Suprapubic skin (tissue), 4 donors: ENCODE results near the gene SMC3. TPM values are rescaled to one million over a fixed set of nuclear protein-coding genes. Genes with fewer than 3 reads are reported as not detected.

ENCODE experiments used
- DNase-seq, 2 donors: peaks; one replicate each; pipeline ENCODE4 v3.0.0-alpha.2; 2019; ENCODE audit warnings: low spot score in 2 of 2
- H3K27ac ChIP-seq: fragments of 200-600 bp; sonication (generic); one replicate; pipeline ENCODE4 v1.5.1; 2019
- H3K27me3 ChIP-seq: fragments of 200-600 bp; sonication (generic); one replicate; pipeline ENCODE4 v1.5.1; 2019
- H3K36me3 ChIP-seq: fragments of 200-600 bp; sonication (generic); one replicate; pipeline ENCODE4 v1.5.1; 2019
- H3K4me1 ChIP-seq: fragments of 200-600 bp; sonication (generic); one replicate; pipeline ENCODE4 v1.5.1; 2019
- H3K4me3 ChIP-seq: fragments of 200-600 bp; sonication (generic); one replicate; pipeline ENCODE4 v1.5.1; 2019; ENCODE audit warnings: mild to moderate bottlenecking
- H3K9me3 ChIP-seq: fragments of 200-600 bp; sonication (generic); one replicate; pipeline ENCODE4 v1.5.1; 2019
- CTCF ChIP-seq, 2 donors: fragments of 200-600 bp in 1 of 2; fragments of 450-650 bp in 1 of 2; sonication (generic) in 1 of 2; IDR thresholded peaks; one replicate each; pipeline ENCODE4 v1.5.1; 2016 to 2019; ENCODE audit warnings: antibody characterized with exemption in 2 of 2, mild to moderate bottlenecking in 1 of 2, moderate library complexity in 1 of 2
- EP300 ChIP-seq: sonication (generic); formaldehyde crosslinking; IDR thresholded peaks from one replicate; pipeline ENCODE4 v1.6.1; 2017; ENCODE audit warnings: antibody characterized with exemption
- POLR2A ChIP-seq, 2 donors: fragments of 450-650 bp; IDR thresholded peaks; one replicate each; pipeline ENCODE4 v1.6.1; 2017; ENCODE audit warnings: antibody characterized with exemption in 2 of 2, mild to moderate bottlenecking in 2 of 2, moderate library complexity in 2 of 2
- POLR2AphosphoS5 ChIP-seq, 3 donors: sonication (generic); formaldehyde crosslinking; IDR thresholded peaks; one replicate each; pipeline ENCODE4 v1.6.1; 2017; ENCODE audit warnings: antibody characterized with exemption in 3 of 3
- WGBS: methylation state at CpG from one replicate; pipeline ENCODE4 v1.1.5; 2018; 5-methylcytosine and 5-hydroxymethylcytosine counted together
- total RNA-seq, 4 donors: library from RNA; depleted of rRNA; stranded (reverse); fragments of >200 nt; gene quantifications; one replicate each; pipeline ENCODE4 v1.1.0, GENCODE V29; 2016

The SMC3 gene
- total RNA-seq, 4 donors from 2014 or later = 18.9 to 33.5 (median 23.3) TPM

- H3K36me3 ChIP-seq = no peaks in the 10 kb centered on the region
- H3K27me3 ChIP-seq = peaks cover 17% of the 10 kb centered on the region
- DNase-seq = no peak
- H3K4me1 ChIP-seq = no peaks in the 10 kb centered on the region
- H3K27ac ChIP-seq = no peak overlapping the region
- no peaks in the 10 kb centered on the region for H3K9me3 ChIP-seq
- TF ChIP-seq CTCF (IDR thresholded peaks at IDR 0.05) (peak; percentile 62 to 85), POLR2A (IDR thresholded peaks at IDR 0.05) (no peak)
- no peak overlapping the region for H3K4me3 ChIP-seq
- 14% methylated on average over 8 of the region's 8 CpGs for WGBS
Measured at GRCh38 chr10:110547139-110547761, 20.2 kb upstream of the SMC3 start.

GRCh38 chr10:110548002-110548401 is 19.5 kb upstream of the SMC3 start:
- DNase-seq = no peak
- Histone ChIP-seq H3K36me3 (no peaks in the 10 kb centered on the region), H3K4me1 (no peaks in the 10 kb centered on the region), H3K27me3 (peaks cover 19% of the 10 kb centered on the region), H3K4me3 (no peak overlapping the region), H3K27ac (no peak overlapping the region), H3K9me3 (no peaks in the 10 kb centered on the region)
- TF ChIP-seq POLR2A (IDR thresholded peaks at IDR 0.05) (no peak), CTCF (IDR thresholded peaks at IDR 0.05) (no peak), EP300 (no peak), POLR2AphosphoS5 (IDR thresholded peaks at IDR 0.05) (no peak)
- 51% methylated on average over 5 of the region's 5 CpGs for WGBS

GRCh38 chr10:110549211-110549610 is 18.3 kb upstream of the SMC3 start:
- H3K9me3 ChIP-seq = no peaks in the 10 kb centered on the region
- DNase-seq = no peak
- peaks cover 19% of the 10 kb centered on the region for H3K27me3 ChIP-seq
- no peak overlapping the region for H3K4me3 ChIP-seq
- no peaks in the 10 kb centered on the region for H3K4me1 ChIP-seq
- H3K27ac ChIP-seq = no peak overlapping the region
- 86% methylated on average over 5 of the region's 5 CpGs for WGBS
- H3K36me3 ChIP-seq = no peaks in the 10 kb centered on the region
- no peak for TF ChIP-seq POLR2A (IDR thresholded peaks at IDR 0.05)
- TF ChIP-seq POLR2AphosphoS5 (IDR thresholded peaks at IDR 0.05) = no peak
- no peak for TF ChIP-seq CTCF (IDR thresholded peaks at IDR 0.05)
- TF ChIP-seq EP300 = no peak

- H3K4me1 ChIP-seq = no peaks in the 10 kb centered on the region
- no peak overlapping the region for H3K4me3 ChIP-seq
- WGBS = 70% methylated on average over 2 of the region's 2 CpGs
- H3K36me3 ChIP-seq = no peaks in the 10 kb centered on the region
- DNase-seq = no peak
- no peak for TF ChIP-seq POLR2AphosphoS5 (IDR thresholded peaks at IDR 0.05)
- no peak for TF ChIP-seq EP300
- no peak for TF ChIP-seq CTCF (IDR thresholded peaks at IDR 0.05)
- TF ChIP-seq POLR2A (IDR thresholded peaks at IDR 0.05) = no peak
- H3K27me3 ChIP-seq = peaks cover 15% of the 10 kb centered on the region
- no peak overlapping the region for H3K27ac ChIP-seq
- H3K9me3 ChIP-seq = no peaks in the 10 kb centered on the region
Measured at GRCh38 chr10:110553905-110554304, 13.6 kb upstream of the SMC3 start.

- H3K4me1 ChIP-seq = no peaks in the 10 kb centered on the region
- no peak overlapping the region for H3K27ac ChIP-seq
- H3K36me3 ChIP-seq = no peaks in the 10 kb centered on the region
- WGBS = 50% methylated on average over 1 of the region's 1 CpG
- H3K4me3 ChIP-seq = no peak overlapping the region
- no peaks in the 10 kb centered on the region for H3K9me3 ChIP-seq
- TF ChIP-seq EP300 (no peak), CTCF (IDR thresholded peaks at IDR 0.05) (no peak), POLR2AphosphoS5 (IDR thresholded peaks at IDR 0.05) (no peak), POLR2A (IDR thresholded peaks at IDR 0.05) (no peak)
- H3K27me3 ChIP-seq = peaks cover 5% of the 10 kb centered on the region
- no peak for DNase-seq
Measured at GRCh38 chr10:110556296-110556695, 11.2 kb upstream of the SMC3 start.
